Measurements from ENCODE around the gene PMPCA.

- no peak for TF ChIP-seq CTCF (conservative IDR thresholded peaks at IDR 0.05; ENCODE audit: low read depth in 2 of 2)
- no peak for TF ChIP-seq CREB1 (CRISPR knock-in tag; IDR thresholded peaks at IDR 0.05; ENCODE audit: low read depth)
- no peak for TF ChIP-seq REST (IDR thresholded peaks at IDR 0.05; ENCODE audit: unreplicated experiment)
- TF ChIP-seq POLR2AphosphoS5 (IDR thresholded peaks at IDR 0.05; ENCODE audit: low read depth), result no peak
Observed at GRCh38 chr9:136463578-136463977, 53.1 kb downstream of the PMPCA start.

Measured in GM23338 (cell line).